Measurements from ENCODE around the gene ZMYND8. TPM values are rescaled to one million over a fixed set of nuclear protein-coding genes. Genes with fewer than 3 reads are reported as not detected.

The ZMYND8 gene
- total and polyA plus RNA-seq, 2 of the 8 experiments (the other 6 are each of a cell fraction or from before 2014, with no cell fraction given), result 50.5 to 163 TPM

GRCh38 chr20:47272893-47273590, 83.5 kb downstream of the ZMYND8 start:
- no peak overlapping the region for H3K14ac ChIP-seq (ENCODE audit: insufficient read length)
- no peak overlapping the region for H2BK15ac ChIP-seq (ENCODE audit: low read length)
- no peak overlapping the region for H3K4me2 ChIP-seq (ENCODE audit: insufficient read depth in 1 of 2, low read depth in 2 of 2, low read length in 2 of 2)
- no peaks in the 10 kb centered on the region for H3K9me3 ChIP-seq (ENCODE audit: insufficient read depth in 2 of 2, low read depth in 1 of 2, low read length in 1 of 2)
- CTCF ChIA-PET (ENCODE audit: partially characterized antibody), result interaction anchor here (0.7 to 6.5 kb wide), 64 partner anchors 9 to 350 kb away, joined by 3 to 179 read pairs (median 5); partner anchors contain the start of gene NCOA3
- peaks cover 15 to 68% (median 43%) of the 10 kb centered on the region in 4 experiments; a peak in 7 of 8 replicates for H3K36me3 ChIP-seq (ENCODE audit: control insufficient read depth in 2 of 4, insufficient read depth in 4 of 4, low read length in 3 of 4)
- H4K8ac ChIP-seq (ENCODE audit: extremely low read depth, insufficient read depth, low read length), result no peak overlapping the region
- H3K27ac ChIP-seq (ENCODE audit: low read depth, low read length), result no peak overlapping the region
- no peak overlapping the region for H2AK5ac ChIP-seq (ENCODE audit: low read depth, low read length)
- no peak overlapping the region for H3K56ac ChIP-seq (replicated peaks; ENCODE audit: insufficient read length, low read depth, low read length)
- H3K79me2 ChIP-seq (ENCODE audit: control insufficient read depth in 1 of 2, insufficient read depth in 2 of 2, low read length in 2 of 2), result peaks cover 5 to 84% of the 10 kb centered on the region in 2 experiments; a peak in 3 of 4 replicates
- H2BK12ac ChIP-seq (ENCODE audit: low read depth, low read length), result no peak overlapping the region
- DNase-seq (ENCODE audit: low read depth in 1 of 2, low spot score in 2 of 2), result peak; percentile 7 to 57
- peaks cover 9% of the 10 kb centered on the region; the same call in 1 of the 2 replicates for H3K79me1 ChIP-seq (ENCODE audit: low read depth, low read length)
- H2AFZ ChIP-seq (ENCODE audit: low read length), result no peak overlapping the region
- FAIRE-seq, result no peak
- H4K5ac ChIP-seq (ENCODE audit: insufficient read length, low read depth, low read length), result no peak overlapping the region
- H2BK20ac ChIP-seq (ENCODE audit: low read length), result no peak overlapping the region
- H3K18ac ChIP-seq (ENCODE audit: extremely low read depth, low read length), result no peak overlapping the region
- POLR2A ChIA-PET (ENCODE audit: partially characterized antibody), result interaction anchor here (0.5 to 9.9 kb wide), 8 partner anchors 10 to 111 kb away, joined by 3 to 71 read pairs (median 6); no protein-coding TSS in a partner anchor
- H4K20me1 ChIP-seq (replicated peaks in 1 of 2; ENCODE audit: control insufficient read depth in 1 of 2, insufficient read depth in 2 of 2, low read length in 2 of 2), result peaks cover 3 to 4% of the 10 kb centered on the region in 2 experiments
- H3K23ac ChIP-seq (ENCODE audit: insufficient read length), result no peak overlapping the region
- 96% methylated on average over 8 of the region's 8 CpGs; no CpG with 5 or more reads in 1 of the 2 experiments for WGBS, 2 experiments (ENCODE audit: extremely low coverage in 1 of 2, insufficient coverage in 1 of 2, insufficient read length in 1 of 2, insufficient replicate concordance in 2 of 2, low coverage in 1 of 2, low lambda C conversion rate in 2 of 2, missing lambda C conversion rate in 1 of 2)
- no peak overlapping the region for H2BK120ac ChIP-seq (replicated peaks; ENCODE audit: low read depth, low read length)
- H3K4me1 ChIP-seq (replicated peaks in 1 of 4; ENCODE audit: control insufficient read depth in 3 of 4, insufficient read depth in 4 of 4, low read length in 3 of 4), result peaks cover 0 to 2% (median 0%) of the 10 kb centered on the region in 4 experiments; a peak in 1 of 7 replicates
- H4K91ac ChIP-seq (replicated peaks; ENCODE audit: insufficient read length, low read length), result no peak overlapping the region
- H3K27me3 ChIP-seq (replicated peaks in 1 of 4; ENCODE audit: control insufficient read depth in 3 of 4, extremely low read depth in 1 of 4, insufficient read depth in 3 of 4, low read length in 3 of 4), result no peaks in the 10 kb centered on the region
- H3K9ac ChIP-seq (replicated peaks in 1 of 4; ENCODE audit: extremely low read depth in 1 of 4, low read depth in 3 of 4, low read length in 3 of 4), result no peak overlapping the region
- no peak overlapping the region for H3K4me3 ChIP-seq (ENCODE audit: extremely low read depth in 1 of 4, insufficient read depth in 2 of 4, low read depth in 3 of 4, low read length in 4 of 4)
- no peaks in the 10 kb centered on the region for H3K23me2 ChIP-seq (ENCODE audit: low read depth, low read length)
- no peak overlapping the region for H3K4ac ChIP-seq (replicated peaks; ENCODE audit: insufficient read length, low read depth, low read length)
- no peak overlapping the region for H2BK5ac ChIP-seq (ENCODE audit: low read depth, low read length)
- TF ChIP-seq SAP30 (IDR thresholded peaks at IDR 0.05; ENCODE audit: insufficient read depth, insufficient replicate concordance, low read length) (no peak), TBP (IDR thresholded peaks at IDR 0.05; ENCODE audit: low read depth, low read length) (no peak), NANOG (IDR thresholded peaks at IDR 0.05; ENCODE audit: insufficient read depth, low read depth, low read length, poor library complexity, severe bottlenecking) (no peak), RFX5 (IDR thresholded peaks at IDR 0.05; ENCODE audit: borderline replicate concordance, low read depth, low read length) (no peak), JUN (IDR thresholded peaks at IDR 0.05; ENCODE audit: low read depth, low read length) (no peak), HDAC6 (IDR thresholded peaks at IDR 0.05; ENCODE audit: low read depth, low read length) (no peak), GABPA (IDR thresholded peaks at IDR 0.05; ENCODE audit: borderline replicate concordance, insufficient read depth, low read length) (peak; percentile 30; the same call in 1 of the 2 replicates), RAD21 (IDR thresholded peaks at IDR 0.05 in 1 of 2, conservative IDR thresholded peaks at IDR 0.05 in 1 of 2; ENCODE audit: low read depth in 2 of 2, low read length in 2 of 2) (peak; percentile 89 to 91), SIX5 (IDR thresholded peaks at IDR 0.05; ENCODE audit: low read depth, low read length) (no peak), POLR2AphosphoS5 (IDR thresholded peaks at IDR 0.05; ENCODE audit: low read depth, low read length) (no peak), SP4 (IDR thresholded peaks at IDR 0.05; ENCODE audit: low read length) (no peak)

Measured in H1 (cell line).